ENCODE data around the gene CST3. TPM values are rescaled to one million over a fixed set of nuclear protein-coding genes. Genes with fewer than 3 reads are reported as not detected.
A peak's percentile ranks its signal among the peaks of the same experiment; 100 is the strongest.

The CST3 gene
- total and polyA plus RNA-seq, 2 of the 8 experiments (the other 6 are each of a cell fraction or from before 2014, with no cell fraction given), result 53.2 to 184 TPM

DNA sequence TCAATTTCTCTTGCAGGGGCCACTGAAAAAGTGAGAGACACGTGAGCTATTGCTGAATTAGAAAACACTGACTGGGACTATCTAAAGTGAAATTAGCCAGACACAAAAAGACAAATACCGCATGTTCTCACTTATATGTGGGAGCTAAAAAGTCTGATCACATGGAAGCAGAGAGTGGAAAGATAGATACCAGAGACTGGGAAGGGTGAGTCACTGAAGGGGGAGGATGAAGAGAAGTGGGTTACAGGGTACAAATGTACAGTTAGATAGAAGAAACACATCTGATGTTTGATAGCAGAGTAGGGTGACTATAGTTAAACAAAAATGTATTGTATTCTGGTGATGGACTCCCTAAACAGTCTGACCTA is 13.4 kb downstream of the CST3 start:
- Histone ChIP-seq H3K23ac (ENCODE audit: insufficient read length) (no peak overlapping the region), H4K8ac (ENCODE audit: extremely low read depth, insufficient read depth, low read length) (no peak overlapping the region), H3K9ac (replicated peaks in 1 of 4; ENCODE audit: extremely low read depth in 1 of 4, low read depth in 3 of 4, low read length in 3 of 4) (no peak overlapping the region), H2BK12ac (ENCODE audit: low read depth, low read length) (no peak overlapping the region), H3K18ac (ENCODE audit: extremely low read depth, low read length) (no peak overlapping the region), H2BK5ac (ENCODE audit: low read depth, low read length) (no peak overlapping the region), H3K27ac (ENCODE audit: low read depth, low read length) (no peak overlapping the region), H2BK120ac (replicated peaks; ENCODE audit: low read depth, low read length) (no peak overlapping the region), H3K4me2 (ENCODE audit: insufficient read depth in 1 of 2, low read depth in 2 of 2, low read length in 2 of 2) (no peak overlapping the region), H4K5ac (ENCODE audit: insufficient read length, low read depth, low read length) (no peak overlapping the region), H4K20me1 (replicated peaks in 1 of 2; ENCODE audit: control insufficient read depth in 1 of 2, insufficient read depth in 2 of 2, low read length in 2 of 2) (no peaks in the 10 kb centered on the region), H4K91ac (replicated peaks; ENCODE audit: insufficient read length, low read length) (no peak overlapping the region), H3K14ac (ENCODE audit: insufficient read length) (no peak overlapping the region), H2AFZ (ENCODE audit: low read length) (no peak overlapping the region), H3K27me3 (replicated peaks in 1 of 4; ENCODE audit: control insufficient read depth in 3 of 4, extremely low read depth in 1 of 4, insufficient read depth in 3 of 4, low read length in 3 of 4) (no peaks in the 10 kb centered on the region), H3K79me1 (ENCODE audit: low read depth, low read length) (no peaks in the 10 kb centered on the region; the same call in 1 of the 2 replicates), H3K9me3 (ENCODE audit: insufficient read depth in 2 of 2, low read depth in 1 of 2, low read length in 1 of 2) (no peaks in the 10 kb centered on the region), H2BK15ac (ENCODE audit: low read length) (no peak overlapping the region), H3K56ac (replicated peaks; ENCODE audit: insufficient read length, low read depth, low read length) (no peak overlapping the region), H3K79me2 (ENCODE audit: control insufficient read depth in 1 of 2, insufficient read depth in 2 of 2, low read length in 2 of 2) (no peaks in the 10 kb centered on the region), H3K36me3 (ENCODE audit: control insufficient read depth in 2 of 4, insufficient read depth in 4 of 4, low read length in 3 of 4) (no peaks in the 10 kb centered on the region), H3K4ac (replicated peaks; ENCODE audit: insufficient read length, low read depth, low read length) (no peak overlapping the region), H3K4me3 (ENCODE audit: extremely low read depth in 1 of 4, insufficient read depth in 2 of 4, low read depth in 3 of 4, low read length in 4 of 4) (no peak overlapping the region), H2BK20ac (ENCODE audit: low read length) (0 out of 2 replicates have a peak overlapping the region, but pooled peaks have one; percentile 32), H2AK5ac (ENCODE audit: low read depth, low read length) (no peak overlapping the region), H3K4me1 (replicated peaks in 1 of 4; ENCODE audit: control insufficient read depth in 3 of 4, insufficient read depth in 4 of 4, low read length in 3 of 4) (peaks cover 0 to 7% (median 2%) of the 10 kb centered on the region in 4 experiments; a peak in 4 of 7 replicates), H3K23me2 (ENCODE audit: low read depth, low read length) (peaks cover 2% of the 10 kb centered on the region; the same call in 1 of the 2 replicates)
- WGBS, 2 experiments (ENCODE audit: extremely low coverage in 1 of 2, insufficient coverage in 1 of 2, insufficient read length in 1 of 2, insufficient replicate concordance in 2 of 2, low coverage in 1 of 2, low lambda C conversion rate in 2 of 2, missing lambda C conversion rate in 1 of 2), result 71% methylated on average over 2 of the region's 2 CpGs; no CpG with 5 or more reads in 1 of the 2 experiments
- DNase-seq (ENCODE audit: low read depth in 1 of 2, low spot score in 2 of 2), result no peak
- ChIA-PET CTCF (ENCODE audit: partially characterized antibody) (no interaction called here), POLR2A (ENCODE audit: partially characterized antibody) (no interaction called here)
- no peak for FAIRE-seq
- no peak for TF ChIP-seq SUZ12 (IDR thresholded peaks at IDR 0.05; ENCODE audit: low read length)
- TF ChIP-seq JUND (IDR thresholded peaks at IDR 0.05; ENCODE audit: low read length), result no peak
- no peak for TF ChIP-seq KDM4A (IDR thresholded peaks at IDR 0.05; ENCODE audit: low read depth, low read length, severe bottlenecking)
- TF ChIP-seq SAP30 (IDR thresholded peaks at IDR 0.05; ENCODE audit: insufficient read depth, insufficient replicate concordance, low read length), result no peak
- TF ChIP-seq BCL11A (IDR thresholded peaks at IDR 0.05; ENCODE audit: low read depth in 2 of 2, low read length in 2 of 2), result no peak
- no peak for TF ChIP-seq CREB1 (IDR thresholded peaks at IDR 0.05)
- TF ChIP-seq RFX5 (IDR thresholded peaks at IDR 0.05; ENCODE audit: borderline replicate concordance, low read depth, low read length), result no peak
- TF ChIP-seq RNF2 (IDR thresholded peaks at IDR 0.05; ENCODE audit: borderline replicate concordance, low read depth, low read length, missing control alignments, poor library complexity, severe bottlenecking), result no peak
- no peak for TF ChIP-seq POLR2AphosphoS5 (IDR thresholded peaks at IDR 0.05; ENCODE audit: low read depth, low read length)
- no peak for TF ChIP-seq KDM1A (IDR thresholded peaks at IDR 0.05; ENCODE audit: borderline replicate concordance, low read length)
- TF ChIP-seq SIX5 (IDR thresholded peaks at IDR 0.05; ENCODE audit: low read depth, low read length), result no peak
- TF ChIP-seq GABPA (IDR thresholded peaks at IDR 0.05; ENCODE audit: borderline replicate concordance, insufficient read depth, low read length), result no peak
- TF ChIP-seq SRF (IDR thresholded peaks at IDR 0.05; ENCODE audit: low read depth, low read length), result no peak
- TF ChIP-seq, protein P1, sequence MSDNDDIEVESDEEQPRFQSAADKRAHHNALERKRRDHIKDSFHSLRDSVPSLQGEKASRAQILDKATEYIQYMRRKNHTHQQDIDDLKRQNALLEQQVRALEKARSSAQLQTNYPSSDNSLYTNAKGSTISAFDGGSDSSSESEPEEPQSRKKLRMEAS (IDR thresholded peaks at IDR 0.05), result no peak

Data from H1 (cell line).